ENCODE data around the gene ROPN1B. TPM values are rescaled to one million over a fixed set of nuclear protein-coding genes. Genes with fewer than 3 reads are reported as not detected.

Gene ROPN1B
- total and polyA plus RNA-seq, 2 of the 8 experiments (the other 6 are each of a cell fraction or from before 2014, with no cell fraction given): 0.30 TPM; not detected in 1

DNA sequence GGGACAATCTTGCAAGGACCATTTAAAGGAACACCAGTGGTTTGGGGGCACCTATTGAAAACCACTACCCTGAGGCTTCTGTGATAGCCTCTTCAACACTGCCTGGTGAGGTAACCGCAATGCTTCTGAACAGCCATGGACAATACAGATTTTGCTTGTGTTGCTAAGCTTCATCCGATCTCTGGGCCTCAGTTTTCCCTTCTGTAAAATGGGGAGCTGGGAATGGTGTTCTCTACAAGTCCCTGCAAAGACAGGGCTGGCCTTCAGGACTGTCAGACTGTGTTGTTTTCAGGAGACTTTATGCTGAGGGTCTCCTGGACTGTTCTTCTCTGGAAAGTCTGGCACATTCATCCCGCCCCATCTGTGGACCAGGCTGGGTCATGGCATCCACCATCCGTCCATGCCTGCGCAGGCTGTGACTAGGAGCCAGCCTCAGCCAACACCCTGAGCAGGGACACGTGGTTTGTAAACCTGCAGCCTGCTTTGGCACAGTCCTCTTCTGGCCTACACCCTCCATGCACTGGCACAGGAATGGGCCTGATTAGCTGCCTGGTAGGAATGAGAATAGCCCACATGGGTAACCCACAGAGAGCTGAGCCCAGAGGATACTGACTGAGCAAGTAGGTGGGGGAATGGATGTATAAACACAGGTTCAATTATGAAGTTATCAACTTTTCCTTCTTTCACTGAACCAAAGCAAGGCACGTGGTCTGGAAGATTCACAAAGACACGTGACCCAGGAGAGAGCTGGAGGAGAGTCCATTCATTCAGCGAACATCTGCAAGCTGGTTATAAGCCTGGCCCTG is 55.3 kb downstream of the ROPN1B start (continued):
- TF ChIP-seq MAX (IDR thresholded peaks at IDR 0.05): no peak
- TF ChIP-seq ATF3 (IDR thresholded peaks at IDR 0.05; ENCODE audit: insufficient read depth, low read depth, low read length): no peak
- no peak for TF ChIP-seq KDM5A (IDR thresholded peaks at IDR 0.05; ENCODE audit: low read length)
- no peak for TF ChIP-seq SIRT6 (IDR thresholded peaks at IDR 0.05; ENCODE audit: low read length)
